K562 (cell line): Measurements from ENCODE around the gene LZTS3. TPM values are rescaled to one million over a fixed set of nuclear protein-coding genes. Genes with fewer than 3 reads are reported as not detected.

ENCODE experiments used
- BMI1 ChIP-seq: fragments of 150-350 bp; IDR thresholded peaks from 2 replicates; pipeline ENCODE4 v1.6.1; 2014; ENCODE audit warnings: low read length
- BRCA1 ChIP-seq, 2 experiments: fragments of 450-650 bp in 1 of 2; sonication (generic) in 1 of 2; formaldehyde crosslinking in 1 of 2; IDR thresholded peaks; 2 replicates each; pipeline versions ENCODE4 v1.5.0 to v1.6.1; 2017 to 2020; ENCODE audit warnings: mild to moderate bottlenecking in 1 of 2, missing genetic modification reagents in 1 of 2
- CHD1 ChIP-seq: fragments of 200-600 bp; sonication (generic); IDR thresholded peaks from one replicate; pipeline ENCODE4 v1.6.1; 2012; ENCODE audit warnings: mild to moderate bottlenecking, moderate library complexity, low read length, inconsistent platforms
- CSDE1 ChIP-seq, 2 experiments: fragments of 450-650 bp; IDR thresholded peaks; 2 replicates each; pipeline ENCODE4 v1.6.1; 2016; ENCODE audit warnings: mild to moderate bottlenecking in 1 of 2
- NFE2 ChIP-seq: IDR thresholded peaks from 2 replicates; pipeline ENCODE4 v1.6.1; 2014; ENCODE audit warnings: antibody characterized with exemption, low read depth
- NFIX ChIP-seq: fragments of 250-450 bp; sonication (Bioruptor Pico); IDR thresholded peaks from 2 replicates; pipeline ENCODE4 v1.4.0; 2020; ENCODE audit warnings: low read depth, mild to moderate bottlenecking, moderate library complexity
- NRF1 ChIP-seq, 2 experiments: fragments of 450-650 bp; IDR thresholded peaks in 1 of 2; conservative IDR thresholded peaks in 1 of 2; 2 replicates each; pipeline ENCODE4 v1.6.1; 2014; ENCODE audit warnings: mild to moderate bottlenecking in 2 of 2
- SAP30 ChIP-seq: fragments of 200-600 bp; sonication (generic); IDR thresholded peaks from 2 replicates; pipeline ENCODE4 v1.6.1; 2012; ENCODE audit warnings: borderline replicate concordance, low read depth, mild to moderate bottlenecking, moderate library complexity, low read length, control low read depth, inconsistent platforms; ENCODE audit not compliant: insufficient read depth, poor library complexity, severe bottlenecking
- SIN3B ChIP-seq: fragments of 450-650 bp; IDR thresholded peaks from 2 replicates; pipeline ENCODE4 v1.6.1; 2017; ENCODE audit warnings: low read depth, mild to moderate bottlenecking, moderate library complexity
- SRF ChIP-seq, 2 experiments: fragments of 250-450, 450-650 bp in 1 of 2; sonication (Bioruptor Pico) in 1 of 2; sonication (generic) in 1 of 2; formaldehyde crosslinking; IDR thresholded peaks; 2 replicates each; pipeline versions ENCODE4 v1.5.0 to v1.5.1; 2020 to 2022; ENCODE audit warnings: mild to moderate bottlenecking in 1 of 2, missing genetic modification reagents in 1 of 2
- SRSF7 ChIP-seq: fragments of 200-400 bp; formaldehyde crosslinking; optimal IDR thresholded peaks from 2 replicates; pipeline ENCODE3; 2017; ENCODE audit warnings: mild to moderate bottlenecking, low read depth, low read length
- U2AF2 ChIP-seq: fragments of 200-400 bp; formaldehyde crosslinking; optimal IDR thresholded peaks from 2 replicates; pipeline ENCODE3; 2017; ENCODE audit warnings: low read depth, mild to moderate bottlenecking, low read length
- ZNF41 ChIP-seq: fragments of 250-450 bp; sonication (Bioruptor Pico); conservative IDR thresholded peaks from 2 replicates; pipeline ENCODE4 v1.4.0; 2020; ENCODE audit warnings: mild to moderate bottlenecking
- ZSCAN32 ChIP-seq: fragments of 450-650 bp; formaldehyde crosslinking; IDR thresholded peaks from 2 replicates; pipeline ENCODE4 v1.4.0; 2020; ENCODE audit warnings: mild to moderate bottlenecking, moderate library complexity
- polyA plus RNA-seq, 8 experiments: library from polyadenylated mRNA; depleted of rRNA in 4 of 8; stranded (reverse) in 5 of 8; unstranded in 3 of 8; fragments of >200 nt; fragmentation: Nextera tagmentation in 2 of 8; fragmentation: Illumina TruSeq in 1 of 8; extraction: Ambion mirVana in 2 of 8; extraction: Trizol in 1 of 8; gene quantifications; 2 replicates each; pipeline versions ENCODE4 v1.2.1 to v1.2.3, GENCODE V29; 2011 to 2014; ENCODE audit warnings: inconsistent platforms in 1 of 8, missing spikeins in 1 of 8
- total RNA-seq, 7 experiments: library from RNA; depleted of rRNA in 6 of 7; stranded (reverse); fragments of >200 nt in 6 of 7; fragmentation: Illumina TruSeq in 2 of 7; extraction: Trizol in 2 of 7; gene quantifications; 2 replicates each; pipeline versions ENCODE4 v1.2.1 to v1.2.3, GENCODE V29; 2011 to 2021; ENCODE audit warnings: low replicate concordance in 1 of 7
- TF ChIP-seq, protein P1 (sequence below): fragments of 250-450 bp; sonication (Bioruptor Pico); IDR thresholded peaks from 2 replicates; pipeline ENCODE4 v1.4.0; 2020; ENCODE audit warnings: mild to moderate bottlenecking, moderate library complexity, borderline replicate concordance
- TF ChIP-seq, protein P2 (sequence below): sonication (generic); formaldehyde crosslinking; IDR thresholded peaks from 2 replicates; pipeline ENCODE4 v1.5.0; 2020; ENCODE audit warnings: missing genetic modification reagents
- TF ChIP-seq, protein P3 (sequence below): fragments of 250-450 bp; sonication (Bioruptor Pico); IDR thresholded peaks from 2 replicates; pipeline ENCODE4 v1.9.0; 2021; ENCODE audit warnings: mild to moderate bottlenecking
- TF ChIP-seq, protein P4 (sequence below): fragments of 250-450 bp; sonication (Bioruptor Pico); IDR thresholded peaks from 2 replicates; pipeline ENCODE4 v1.5.0; 2021
- TF ChIP-seq, protein P5 (sequence below): sonication (generic); formaldehyde crosslinking; IDR thresholded peaks from 2 replicates; pipeline ENCODE4 v1.8.1; 2022; ENCODE audit warnings: missing genetic modification reagents
- TF ChIP-seq, protein P6 (sequence below): fragments of 450-650 bp; formaldehyde crosslinking; IDR thresholded peaks from 2 replicates; pipeline ENCODE4 v1.4.0; 2020; ENCODE audit warnings: mild to moderate bottlenecking, moderate library complexity

The LZTS3 gene
- total and polyA plus RNA-seq, 9 of the 15 experiments (the other 6 are each of a cell fraction or from before 2014, with no cell fraction given) = 0.07 to 2.9 (median 2.0) TPM

DNA sequence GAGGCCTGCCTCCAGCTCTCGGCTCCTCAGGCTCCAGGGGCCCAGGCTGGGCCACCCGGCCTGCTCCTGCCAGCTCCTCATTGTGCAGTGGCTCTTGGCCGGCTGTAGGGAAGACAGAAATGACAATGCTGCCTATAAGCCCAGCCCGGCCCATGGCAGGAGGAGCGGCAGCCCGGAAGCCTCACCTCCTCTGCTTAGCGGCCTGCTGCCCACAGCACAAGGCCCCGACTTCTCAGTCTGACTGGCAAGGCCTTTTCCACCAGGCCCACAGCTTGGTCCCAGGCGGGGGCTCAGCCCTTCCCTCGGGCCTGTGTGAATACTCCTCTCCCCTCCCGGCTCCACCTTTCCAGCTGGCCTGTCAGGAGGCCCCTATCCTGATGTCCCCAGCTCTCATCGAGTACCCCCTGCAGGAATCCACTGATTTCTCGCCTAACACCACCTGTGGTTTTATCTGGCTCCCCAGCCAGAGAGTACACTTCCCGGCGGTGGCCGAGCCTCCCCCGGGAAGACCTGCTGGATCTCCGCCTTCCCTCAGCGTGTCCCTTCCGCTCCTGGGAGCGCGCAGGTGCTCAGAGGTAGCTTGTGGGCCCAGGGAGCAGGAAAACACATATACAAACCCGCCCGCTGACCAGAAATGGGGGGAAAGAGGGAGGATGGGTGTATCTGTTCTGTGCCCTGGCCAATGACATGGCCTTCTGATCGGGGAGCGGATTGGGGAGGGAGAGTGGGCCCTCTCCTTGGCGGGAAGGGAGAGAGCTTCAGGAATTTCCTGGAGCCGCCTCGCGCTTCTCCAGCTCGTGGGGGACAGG is 30.2 kb upstream of the LZTS3 start (continued):
- TF ChIP-seq, protein P1, sequence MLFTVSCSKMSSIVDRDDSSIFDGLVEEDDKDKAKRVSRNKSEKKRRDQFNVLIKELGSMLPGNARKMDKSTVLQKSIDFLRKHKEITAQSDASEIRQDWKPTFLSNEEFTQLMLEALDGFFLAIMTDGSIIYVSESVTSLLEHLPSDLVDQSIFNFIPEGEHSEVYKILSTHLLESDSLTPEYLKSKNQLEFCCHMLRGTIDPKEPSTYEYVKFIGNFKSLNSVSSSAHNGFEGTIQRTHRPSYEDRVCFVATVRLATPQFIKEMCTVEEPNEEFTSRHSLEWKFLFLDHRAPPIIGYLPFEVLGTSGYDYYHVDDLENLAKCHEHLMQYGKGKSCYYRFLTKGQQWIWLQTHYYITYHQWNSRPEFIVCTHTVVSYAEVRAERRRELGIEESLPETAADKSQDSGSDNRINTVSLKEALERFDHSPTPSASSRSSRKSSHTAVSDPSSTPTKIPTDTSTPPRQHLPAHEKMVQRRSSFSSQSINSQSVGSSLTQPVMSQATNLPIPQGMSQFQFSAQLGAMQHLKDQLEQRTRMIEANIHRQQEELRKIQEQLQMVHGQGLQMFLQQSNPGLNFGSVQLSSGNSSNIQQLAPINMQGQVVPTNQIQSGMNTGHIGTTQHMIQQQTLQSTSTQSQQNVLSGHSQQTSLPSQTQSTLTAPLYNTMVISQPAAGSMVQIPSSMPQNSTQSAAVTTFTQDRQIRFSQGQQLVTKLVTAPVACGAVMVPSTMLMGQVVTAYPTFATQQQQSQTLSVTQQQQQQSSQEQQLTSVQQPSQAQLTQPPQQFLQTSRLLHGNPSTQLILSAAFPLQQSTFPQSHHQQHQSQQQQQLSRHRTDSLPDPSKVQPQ (CRISPR knock-in tag) = no peak
- TF ChIP-seq SAP30 (no peak), SRSF7 (no peak), U2AF2 (no peak), SRF (CRISPR knock-in tag; IDR thresholded peaks at IDR 0.05) (no peak), ZSCAN32 (no peak), NRF1 (conservative IDR thresholded peaks at IDR 0.05 in 1 of 2, IDR thresholded peaks at IDR 0.05 in 1 of 2) (no peak), BRCA1 (IDR thresholded peaks at IDR 0.05) (no peak), BRCA1 (CRISPR knock-in tag; IDR thresholded peaks at IDR 0.05) (no peak), CSDE1 (IDR thresholded peaks at IDR 0.05) (no peak), NFIX (CRISPR knock-in tag) (no peak), BMI1 (no peak), CHD1 (no peak), ZNF41 (CRISPR knock-in tag) (no peak), NFE2 (no peak), SIN3B (no peak)
- TF ChIP-seq, protein P2, sequence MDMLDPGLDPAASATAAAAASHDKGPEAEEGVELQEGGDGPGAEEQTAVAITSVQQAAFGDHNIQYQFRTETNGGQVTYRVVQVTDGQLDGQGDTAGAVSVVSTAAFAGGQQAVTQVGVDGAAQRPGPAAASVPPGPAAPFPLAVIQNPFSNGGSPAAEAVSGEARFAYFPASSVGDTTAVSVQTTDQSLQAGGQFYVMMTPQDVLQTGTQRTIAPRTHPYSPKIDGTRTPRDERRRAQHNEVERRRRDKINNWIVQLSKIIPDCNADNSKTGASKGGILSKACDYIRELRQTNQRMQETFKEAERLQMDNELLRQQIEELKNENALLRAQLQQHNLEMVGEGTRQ = no peak
- TF ChIP-seq, protein P3, sequence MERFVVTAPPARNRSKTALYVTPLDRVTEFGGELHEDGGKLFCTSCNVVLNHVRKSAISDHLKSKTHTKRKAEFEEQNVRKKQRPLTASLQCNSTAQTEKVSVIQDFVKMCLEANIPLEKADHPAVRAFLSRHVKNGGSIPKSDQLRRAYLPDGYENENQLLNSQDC = no peak
- TF ChIP-seq, protein P4, sequence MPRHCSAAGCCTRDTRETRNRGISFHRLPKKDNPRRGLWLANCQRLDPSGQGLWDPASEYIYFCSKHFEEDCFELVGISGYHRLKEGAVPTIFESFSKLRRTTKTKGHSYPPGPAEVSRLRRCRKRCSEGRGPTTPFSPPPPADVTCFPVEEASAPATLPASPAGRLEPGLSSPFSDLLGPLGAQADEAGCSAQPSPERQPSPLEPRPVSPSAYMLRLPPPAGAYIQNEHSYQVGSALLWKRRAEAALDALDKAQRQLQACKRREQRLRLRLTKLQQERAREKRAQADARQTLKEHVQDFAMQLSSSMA = no peak
- TF ChIP-seq, protein P5, sequence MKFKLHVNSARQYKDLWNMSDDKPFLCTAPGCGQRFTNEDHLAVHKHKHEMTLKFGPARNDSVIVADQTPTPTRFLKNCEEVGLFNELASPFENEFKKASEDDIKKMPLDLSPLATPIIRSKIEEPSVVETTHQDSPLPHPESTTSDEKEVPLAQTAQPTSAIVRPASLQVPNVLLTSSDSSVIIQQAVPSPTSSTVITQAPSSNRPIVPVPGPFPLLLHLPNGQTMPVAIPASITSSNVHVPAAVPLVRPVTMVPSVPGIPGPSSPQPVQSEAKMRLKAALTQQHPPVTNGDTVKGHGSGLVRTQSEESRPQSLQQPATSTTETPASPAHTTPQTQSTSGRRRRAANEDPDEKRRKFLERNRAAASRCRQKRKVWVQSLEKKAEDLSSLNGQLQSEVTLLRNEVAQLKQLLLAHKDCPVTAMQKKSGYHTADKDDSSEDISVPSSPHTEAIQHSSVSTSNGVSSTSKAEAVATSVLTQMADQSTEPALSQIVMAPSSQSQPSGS (CRISPR knock-in tag) = no peak
- TF ChIP-seq, protein P6, sequence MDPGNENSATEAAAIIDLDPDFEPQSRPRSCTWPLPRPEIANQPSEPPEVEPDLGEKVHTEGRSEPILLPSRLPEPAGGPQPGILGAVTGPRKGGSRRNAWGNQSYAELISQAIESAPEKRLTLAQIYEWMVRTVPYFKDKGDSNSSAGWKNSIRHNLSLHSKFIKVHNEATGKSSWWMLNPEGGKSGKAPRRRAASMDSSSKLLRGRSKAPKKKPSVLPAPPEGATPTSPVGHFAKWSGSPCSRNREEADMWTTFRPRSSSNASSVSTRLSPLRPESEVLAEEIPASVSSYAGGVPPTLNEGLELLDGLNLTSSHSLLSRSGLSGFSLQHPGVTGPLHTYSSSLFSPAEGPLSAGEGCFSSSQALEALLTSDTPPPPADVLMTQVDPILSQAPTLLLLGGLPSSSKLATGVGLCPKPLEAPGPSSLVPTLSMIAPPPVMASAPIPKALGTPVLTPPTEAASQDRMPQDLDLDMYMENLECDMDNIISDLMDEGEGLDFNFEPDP = no peak
